Mucosa of descending colon (tissue), 3 donors: Measurements from ENCODE around the gene SNAPC5. TPM values are rescaled to one million over a fixed set of nuclear protein-coding genes. Genes with fewer than 3 reads are reported as not detected.

Experiments used
- ATAC-seq: fragments of 200-7000 bp; cut with Tn5 transposase; one replicate; pipeline ENCODE4 v1.9.1; 2020; ENCODE audit warnings: mild to moderate bottlenecking, moderate library complexity
- DNase-seq, 3 donors: peaks; one replicate each; pipeline ENCODE4 v3.0.0-alpha.2; 2020
- H3K36me3 ChIP-seq: fragments of 200-600 bp; one replicate; pipeline ENCODE4 v1.8.0; 2021; ENCODE audit warnings: low read depth, mild to moderate bottlenecking
- H3K4me1 ChIP-seq: fragments of 200-600 bp; one replicate; pipeline ENCODE4 v1.8.0; 2021; ENCODE audit warnings: low read depth, mild to moderate bottlenecking
- H3K4me3 ChIP-seq: fragments of 200-600 bp; one replicate; pipeline ENCODE4 v1.8.0; 2021; ENCODE audit warnings: mild to moderate bottlenecking
- H3K9me3 ChIP-seq: fragments of 200-600 bp; one replicate; pipeline ENCODE4 v1.8.0; 2021; ENCODE audit warnings: mild to moderate bottlenecking
- CTCF ChIP-seq: fragments of 200-600 bp; IDR thresholded peaks from one replicate; pipeline ENCODE4 v1.8.0; 2022; ENCODE audit warnings: antibody characterized with exemption, mild to moderate bottlenecking
- intact Hi-C, 2 donors: fragments of 100-400 bp; cut with DNase I in 1 of 2; cut with micrococcal nuclease in 1 of 2; formaldehyde crosslinking; loops; one replicate each; pipeline versions ENCODE4 v1.11.0 to v1.11.1; 2022; cut with DNase I, micrococcal nuclease
- long read RNA-seq, 2 donors: library from polyadenylated mRNA; unstranded; transcript quantifications; one replicate each; pipeline ENCODE4 v2.0.0, GENCODE V29; 2019 to 2021
- total RNA-seq, 3 donors: library from RNA; stranded (reverse); fragmentation: NEBNext Ultra II Directional in 2 of 3; extraction: Animal tissue kit (Norgen Biotek cat#: 25700) in 2 of 3; gene quantifications; one replicate each; pipeline versions ENCODE4 v1.2.1 to v1.2.4, GENCODE V29; 2021 to 2023
- donor health status: DM: no; HTN: no; CAD: no; lungs with moderate emphysema.
- donor health status: DM: no; HTN: no; CAD: no.
- donor health status: DM: no; HTN: yes; CAD: no.

The SNAPC5 gene, protein sequence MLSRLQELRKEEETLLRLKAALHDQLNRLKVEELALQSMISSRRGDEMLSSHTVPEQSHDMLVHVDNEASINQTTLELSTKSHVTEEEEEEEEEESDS
- 10 to 100 TPM; 17.5 to 31.8 (median 21.1) TPM for total RNA-seq
- long read RNA-seq, donor 1, transcript SNAPC5-202 (3 exons, 1,002 nt), result major isoform, 14 of 34 reads
- long read RNA-seq, donor 1, transcript SNAPC5-206 (3 exons, 1,069 nt), result minor isoform, 7 of 34 reads
- long read RNA-seq, donor 1, transcript SNAPC5-201 (2 exons, 794 nt), result minor isoform, 6 of 34 reads
- long read RNA-seq, donor 1, partial matches to known transcripts, result 0 of 34 reads
- long read RNA-seq, donor 1, other reads (novel, unspliced or antisense), result 4 of 34 reads
- long read RNA-seq, donor 2, transcript SNAPC5-201 (2 exons, 794 nt), result minor isoform, 5 of 17 reads
- long read RNA-seq, donor 2, transcript SNAPC5-202 (3 exons, 1,002 nt), result major isoform, 12 of 17 reads
- long read RNA-seq, donor 2, partial matches to known transcripts, result 0 of 17 reads
- long read RNA-seq, donor 2, other reads (novel, unspliced or antisense), result 0 of 17 reads

GRCh38 chr15:66497502-66498455 is at the start of gene SNAPC5:
SNAPC5 (minus strand) TSS chr15:66497762; CDS start chr15:66497731, 31 bp downstream.
- Histone ChIP-seq H3K4me1 (peaks cover 15% of the 10 kb centered on the region), H3K36me3 (no peaks in the 10 kb centered on the region), H3K9me3 (no peaks in the 10 kb centered on the region), H3K4me3 (peak within 1 kb of the TSS; percentile 78)
- intact Hi-C loops, result loop anchor here (5.0 to 10.0 kb wide), 2 partner anchors 103 to 110 kb away; partner anchors contain the start of gene MAP2K1 (in 1 of the 2)
- DNase-seq (peak; percentile 98 to 99 (median 98)), ATAC-seq (peak; percentile 99)
- peak; percentile 97 for TF ChIP-seq CTCF

GRCh38 chr15:66545255-66545654 is 47.7 kb upstream of the SNAPC5 start:
- H3K4me1 ChIP-seq, result no peaks in the 10 kb centered on the region
- TF ChIP-seq CTCF, result no peak
- ATAC-seq, result no peak
- no peaks in the 10 kb centered on the region for H3K9me3 ChIP-seq
- H3K36me3 ChIP-seq, result no peaks in the 10 kb centered on the region
- H3K4me3 ChIP-seq, result no peak overlapping the region
- no peak for DNase-seq
- intact Hi-C loops, result no loop called here

- Histone ChIP-seq H3K4me1 (no peaks in the 10 kb centered on the region), H3K36me3 (no peaks in the 10 kb centered on the region), H3K9me3 (no peaks in the 10 kb centered on the region), H3K4me3 (no peak overlapping the region)
- intact Hi-C loops, result no loop called here
- no peak for ATAC-seq
- DNase-seq, result no peak
- no peak for TF ChIP-seq CTCF
Measured at GRCh38 chr15:66542896-66543295, 45.3 kb upstream of the SNAPC5 start.

DNA sequence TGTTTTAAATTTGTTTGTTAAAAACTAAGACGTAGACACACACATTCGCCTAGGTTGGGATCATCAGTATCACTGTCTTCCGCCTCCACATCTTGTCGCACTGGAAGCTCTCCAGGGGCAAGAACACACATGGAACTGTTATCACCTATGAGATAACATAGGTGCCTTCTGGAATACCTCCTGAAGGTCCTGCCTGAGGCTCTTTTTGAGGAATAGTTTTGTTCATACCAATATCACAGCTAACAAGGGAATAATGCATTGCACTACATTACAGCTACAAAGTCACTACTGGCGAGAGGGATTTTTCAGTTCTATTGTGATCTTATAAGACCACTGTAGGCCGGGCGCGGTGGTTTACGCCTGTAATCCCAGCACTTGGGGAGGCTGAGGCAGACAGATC is 37.5 kb upstream of the SNAPC5 start:
- H3K4me1 ChIP-seq, result no peaks in the 10 kb centered on the region
- ATAC-seq (no peak), DNase-seq (no peak)
- intact Hi-C loops, result no loop called here
- no peaks in the 10 kb centered on the region for H3K9me3 ChIP-seq
- H3K4me3 ChIP-seq, result no peak overlapping the region
- TF ChIP-seq CTCF, result no peak
- H3K36me3 ChIP-seq, result no peaks in the 10 kb centered on the region

- intact Hi-C loops, result no loop called here
- Histone ChIP-seq H3K4me1 (no peaks in the 10 kb centered on the region), H3K9me3 (no peaks in the 10 kb centered on the region), H3K36me3 (no peaks in the 10 kb centered on the region), H3K4me3 (no peak overlapping the region)
- DNase-seq (no peak), ATAC-seq (no peak)
- TF ChIP-seq CTCF, result no peak
Measured at GRCh38 chr15:66524838-66525237, 27.3 kb upstream of the SNAPC5 start.
